Endothelial cell of umbilical vein (primary cell): ENCODE measurements around the gene TM9SF3. TPM values are rescaled to one million over a fixed set of nuclear protein-coding genes. Genes with fewer than 3 reads are reported as not detected.

ENCODE experiments used
- BruUV-seq: library from RNA; stranded (reverse); fragments of 400-500 nt; replicated peaks from 2 replicates; lab custom pipeline; 2021; lab: Mats Ljungman, UMichigan
- CTCF ChIA-PET: fragments of 300-600, 350-600 bp; sonication (Branson Sonifier 250); formaldehyde crosslinking; loops from one replicate; lab custom pipeline; 2021; ENCODE audit warnings: antibody characterized with exemption, inconsistent platforms; lab: Charles Lee
- POLR2A ChIA-PET: fragments of 300-600, 350-600 bp; sonication (Branson Sonifier 250); formaldehyde crosslinking; loops from one replicate; lab custom pipeline; 2021; ENCODE audit warnings: antibody characterized with exemption, inconsistent platforms; lab: Charles Lee
- DNase-seq: peaks from one replicate; pipeline ENCODE4 v3.0.0-alpha.2; 2011; ENCODE audit warnings: low read depth, low spot score
- FAIRE-seq: peaks from 2 replicates; lab custom pipeline; 2011; peaks lifted over from hg19 to GRCh38; lab: Jason Lieb, UNC
- H2AFZ ChIP-seq: 2 replicates; pipeline ENCODE4 v1.6.0; 2012; ENCODE audit warnings: low read depth, low read length, control low read depth, inconsistent platforms
- H3K27ac ChIP-seq: 2 replicates; pipeline ENCODE4 v1.5.1; 2011; ENCODE audit warnings: low read depth, mild to moderate bottlenecking, control low read depth, low read length, moderate library complexity; ENCODE audit not compliant: insufficient read depth
- H3K27me3 ChIP-seq, 2 experiments: 2 replicates each; pipeline versions ENCODE4 v1.6.0 to v1.6.1; 2011; ENCODE audit warnings: low read length in 2 of 2, mixed read lengths in 1 of 2; ENCODE audit not compliant: control insufficient read depth in 2 of 2, insufficient read depth in 2 of 2
- H3K36me3 ChIP-seq, 2 experiments: 2 replicates in 1 of 2; 3 replicates in 1 of 2; pipeline ENCODE4 v1.5.1; 2011; ENCODE audit warnings: low read length in 2 of 2, mild to moderate bottlenecking in 1 of 2, moderate library complexity in 1 of 2; ENCODE audit not compliant: control insufficient read depth in 2 of 2, insufficient read depth in 2 of 2; ENCODE audit errors: extremely low read depth in 1 of 2
- H3K4me1 ChIP-seq: 3 replicates; pipeline ENCODE4 v1.5.1; 2011; ENCODE audit warnings: mild to moderate bottlenecking, low read length; ENCODE audit not compliant: control insufficient read depth, insufficient read depth; ENCODE audit errors: extremely low read depth
- H3K4me2 ChIP-seq: 2 replicates; pipeline ENCODE4 v1.6.1; 2011; ENCODE audit warnings: low read length, control low read depth, mixed read lengths; ENCODE audit not compliant: insufficient read depth
- H3K4me3 ChIP-seq, 3 experiments: fragments of 200-600 bp in 1 of 3; sonication (generic), shearing (Covaris generic) in 1 of 3; replicated peaks in 1 of 3; 2 replicates each; pipeline ENCODE4 v1.5.1; 2011 to 2016; ENCODE audit warnings: control low read depth in 3 of 3, low read length in 3 of 3, mild to moderate bottlenecking in 2 of 3, inconsistent platforms in 1 of 3, low read depth in 1 of 3, moderate library complexity in 1 of 3; ENCODE audit not compliant: insufficient read depth in 1 of 3
- H3K79me2 ChIP-seq: 2 replicates; pipeline ENCODE4 v1.6.0; 2012; ENCODE audit warnings: low read length, inconsistent platforms; ENCODE audit not compliant: control insufficient read depth, insufficient read depth
- H3K9ac ChIP-seq: replicated peaks from 2 replicates; pipeline ENCODE3; 2011; ENCODE audit warnings: low read length, control low read depth; ENCODE audit not compliant: insufficient read depth; ENCODE audit errors: extremely low read depth
- H3K9me1 ChIP-seq: replicated peaks from 3 replicates; pipeline ENCODE4 v1.6.0; 2011; ENCODE audit warnings: mild to moderate bottlenecking, low read length; ENCODE audit not compliant: control insufficient read depth, insufficient read depth; ENCODE audit errors: extremely low read depth
- H3K9me3 ChIP-seq: replicated peaks from 2 replicates; pipeline ENCODE4 v1.5.1; 2012; ENCODE audit warnings: low read length, inconsistent platforms; ENCODE audit not compliant: control insufficient read depth, insufficient read depth
- H4K20me1 ChIP-seq: replicated peaks from 2 replicates; pipeline ENCODE3; 2011; ENCODE audit warnings: mild to moderate bottlenecking, low read length; ENCODE audit not compliant: control insufficient read depth, insufficient read depth; ENCODE audit errors: extremely low read depth
- EZH2 ChIP-seq: IDR thresholded peaks from 2 replicates; pipeline ENCODE4 v1.6.1; 2012; ENCODE audit warnings: borderline replicate concordance, low read depth, mild to moderate bottlenecking, moderate library complexity, low read length, inconsistent platforms; ENCODE audit not compliant: severe bottlenecking
- FOS ChIP-seq: IDR thresholded peaks from 2 replicates; pipeline ENCODE4 v1.6.1; 2011; ENCODE audit warnings: mild to moderate bottlenecking, low read length, moderate library complexity, borderline replicate concordance; ENCODE audit not compliant: insufficient read depth
- GATA2 ChIP-seq: IDR thresholded peaks from 2 replicates; pipeline ENCODE4 v1.7.0; 2011; ENCODE audit warnings: low read depth, mild to moderate bottlenecking, moderate library complexity, mixed read lengths, low read length; ENCODE audit not compliant: insufficient read length, insufficient read depth
- JUN ChIP-seq: IDR thresholded peaks from 2 replicates; pipeline ENCODE4 v1.6.1; 2011; ENCODE audit warnings: borderline replicate concordance, low read depth; ENCODE audit not compliant: insufficient read length, insufficient read depth
- MYC ChIP-seq: IDR thresholded peaks from one replicate; pipeline ENCODE4 v1.6.1; 2011; ENCODE audit warnings: mild to moderate bottlenecking, low read depth, low read length
- POLR2A ChIP-seq: IDR thresholded peaks from 2 replicates; pipeline ENCODE4 v1.6.1; 2012; ENCODE audit warnings: low read depth, mild to moderate bottlenecking, control low read depth, low read length
- POLR2AphosphoS5 ChIP-seq: IDR thresholded peaks from 2 replicates; pipeline ENCODE4 v1.6.1; 2012; ENCODE audit warnings: low read depth, mild to moderate bottlenecking, control low read depth, low read length, moderate library complexity; ENCODE audit not compliant: insufficient read depth
- dilution Hi-C: fragments of 300-500 bp; cut with MboI; formaldehyde crosslinking; loops from one replicate; pipeline ENCODE4 v1.15.0; 2019; ENCODE audit warnings: low sequenced_read_pairs; ENCODE audit not compliant: extremely low pct_ligation_motif_present
- intact Hi-C: fragments of 100-400 bp; cut with micrococcal nuclease; formaldehyde crosslinking; loops from one replicate; pipeline ENCODE4 v1.10.0; 2022
- polyA plus RNA-seq, 4 experiments: library from polyadenylated mRNA; depleted of rRNA in 3 of 4; stranded (reverse) in 3 of 4; unstranded in 1 of 4; fragments of >200 nt; gene quantifications; 2 replicates each; pipeline versions ENCODE4 v1.2.1 to v1.2.3, GENCODE V29; 2011 to 2012; ENCODE audit warnings: missing spikeins in 1 of 4
- total RNA-seq: library from RNA; stranded (reverse); gene quantifications from 2 replicates; pipeline ENCODE4 v1.2.3, GENCODE V29; 2021
- TF ChIP-seq, protein P1 (sequence below), 2 donors: IDR thresholded peaks; 1 replicate in 1 of 2; 2 replicates in 1 of 2; pipeline ENCODE4 v1.5.1; 2011; ENCODE audit warnings: low read length in 2 of 2, mild to moderate bottlenecking in 2 of 2, moderate library complexity in 2 of 2, control low read depth in 1 of 2, inconsistent platforms in 1 of 2, low read depth in 1 of 2; ENCODE audit not compliant: insufficient read depth in 1 of 2; ENCODE audit errors: extremely low read depth in 1 of 2
- TF ChIP-seq, protein P2 (sequence below): IDR thresholded peaks from 2 replicates; pipeline ENCODE4 v1.6.1; 2011; ENCODE audit not compliant: insufficient read depth, insufficient read length

Gene TM9SF3
- total and polyA plus RNA-seq, 2 donors (not counting 3 experiments of a cell fraction or from before 2014, with no cell fraction given): 133 to 144 TPM

DNA sequence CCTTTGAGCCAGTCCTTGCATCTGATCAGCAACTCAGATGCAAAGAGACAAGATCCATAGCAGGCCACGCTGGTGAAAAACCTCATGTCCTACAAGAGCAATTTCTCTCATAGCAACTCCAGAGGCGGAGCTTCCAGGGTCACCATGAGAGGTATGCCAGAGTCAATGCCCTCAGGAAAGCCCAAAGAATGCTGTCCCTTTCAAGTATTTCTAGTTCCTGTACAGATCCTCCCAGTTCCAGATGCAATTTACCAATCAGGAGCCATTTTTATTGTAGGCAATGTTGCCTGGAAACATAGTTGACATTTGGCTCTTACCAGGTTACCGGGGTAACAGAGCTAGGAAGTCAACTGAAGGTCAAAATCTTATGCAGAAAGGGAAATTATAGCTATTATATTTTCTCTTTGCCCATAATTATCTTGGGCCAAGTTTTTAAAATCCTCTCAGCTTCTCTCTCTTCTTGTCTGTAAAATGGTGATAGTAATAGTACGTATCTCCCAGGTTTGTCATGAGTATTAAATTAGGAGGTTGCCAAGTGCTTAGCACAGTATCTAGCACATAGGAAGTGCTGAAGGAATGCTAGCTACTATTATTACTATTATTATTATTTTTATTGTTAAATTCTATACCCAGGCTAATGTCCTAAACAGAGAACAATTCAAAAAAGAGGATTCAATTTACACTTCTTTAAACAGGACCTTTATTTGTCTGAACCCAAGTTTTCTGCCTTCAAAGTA is 46.3 kb upstream of the TM9SF3 start:
- dilution Hi-C loops: no loop called here
- intact Hi-C loops: no loop called here
- H3K27ac ChIP-seq: no peak overlapping the region
- FAIRE-seq (no peak), DNase-seq (no peak)
- H3K9me3 ChIP-seq: no peaks in the 10 kb centered on the region
- no peaks in the 10 kb centered on the region for H4K20me1 ChIP-seq
- H3K36me3 ChIP-seq: no peaks in the 10 kb centered on the region
- no peaks in the 10 kb centered on the region for H3K79me2 ChIP-seq
- ChIA-PET CTCF (interaction anchor here (2.5 kb wide), 1 partner anchor 8 kb away, joined by 11 read pairs; no protein-coding TSS in a partner anchor), POLR2A (no interaction called here)
- H3K9ac ChIP-seq: no peak overlapping the region
- H3K27me3 ChIP-seq: peaks cover 0 to 3% of the 10 kb centered on the region in 2 experiments
- no TSS peak for BruUV-seq
- H3K9me1 ChIP-seq: no peaks in the 10 kb centered on the region
- no peaks in the 10 kb centered on the region for H3K4me1 ChIP-seq
- TF ChIP-seq POLR2A: no peak
- TF ChIP-seq, protein P1, sequence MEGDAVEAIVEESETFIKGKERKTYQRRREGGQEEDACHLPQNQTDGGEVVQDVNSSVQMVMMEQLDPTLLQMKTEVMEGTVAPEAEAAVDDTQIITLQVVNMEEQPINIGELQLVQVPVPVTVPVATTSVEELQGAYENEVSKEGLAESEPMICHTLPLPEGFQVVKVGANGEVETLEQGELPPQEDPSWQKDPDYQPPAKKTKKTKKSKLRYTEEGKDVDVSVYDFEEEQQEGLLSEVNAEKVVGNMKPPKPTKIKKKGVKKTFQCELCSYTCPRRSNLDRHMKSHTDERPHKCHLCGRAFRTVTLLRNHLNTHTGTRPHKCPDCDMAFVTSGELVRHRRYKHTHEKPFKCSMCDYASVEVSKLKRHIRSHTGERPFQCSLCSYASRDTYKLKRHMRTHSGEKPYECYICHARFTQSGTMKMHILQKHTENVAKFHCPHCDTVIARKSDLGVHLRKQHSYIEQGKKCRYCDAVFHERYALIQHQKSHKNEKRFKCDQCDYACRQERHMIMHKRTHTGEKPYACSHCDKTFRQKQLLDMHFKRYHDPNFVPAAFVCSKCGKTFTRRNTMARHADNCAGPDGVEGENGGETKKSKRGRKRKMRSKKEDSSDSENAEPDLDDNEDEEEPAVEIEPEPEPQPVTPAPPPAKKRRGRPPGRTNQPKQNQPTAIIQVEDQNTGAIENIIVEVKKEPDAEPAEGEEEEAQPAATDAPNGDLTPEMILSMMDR (IDR thresholded peaks at IDR 0.05; ENCODE audit: extremely low read depth in 1 of 2, insufficient read depth in 1 of 2, low read depth in 1 of 2, low read length in 2 of 2): no peak
- no peak for TF ChIP-seq EZH2
- H2AFZ ChIP-seq: no peak overlapping the region
- H3K4me3 ChIP-seq: no peak overlapping the region
- no peak overlapping the region for H3K4me2 ChIP-seq

- no peaks in the 10 kb centered on the region for H3K79me2 ChIP-seq
- no peak overlapping the region for H3K27ac ChIP-seq
- H3K9me1 ChIP-seq: no peaks in the 10 kb centered on the region
- H3K36me3 ChIP-seq: no peaks in the 10 kb centered on the region
- H3K4me2 ChIP-seq: no peak overlapping the region
- FAIRE-seq (no peak), DNase-seq (no peak)
- H3K4me1 ChIP-seq: no peaks in the 10 kb centered on the region
- no peak for TF ChIP-seq MYC
- TF ChIP-seq JUN: no peak
- TF ChIP-seq EZH2: no peak
- TF ChIP-seq, protein P2, sequence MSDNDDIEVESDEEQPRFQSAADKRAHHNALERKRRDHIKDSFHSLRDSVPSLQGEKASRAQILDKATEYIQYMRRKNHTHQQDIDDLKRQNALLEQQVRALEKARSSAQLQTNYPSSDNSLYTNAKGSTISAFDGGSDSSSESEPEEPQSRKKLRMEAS: no peak
- TF ChIP-seq FOS: no peak
- TF ChIP-seq, protein P1 (IDR thresholded peaks at IDR 0.05; ENCODE audit: extremely low read depth in 1 of 2, insufficient read depth in 1 of 2, low read depth in 1 of 2, low read length in 2 of 2): no peak
- TF ChIP-seq POLR2AphosphoS5: no peak
- TF ChIP-seq GATA2: no peak
- no peak for TF ChIP-seq POLR2A
- CTCF ChIA-PET: no interaction called here
- dilution Hi-C loops (no loop called here), intact Hi-C loops (no loop called here)
- no peaks in the 10 kb centered on the region for H3K27me3 ChIP-seq
- H3K9ac ChIP-seq: no peak overlapping the region
- no peaks in the 10 kb centered on the region for H3K9me3 ChIP-seq
- POLR2A ChIA-PET: no interaction called here
- no TSS peak for BruUV-seq
- H4K20me1 ChIP-seq: no peaks in the 10 kb centered on the region
- no peak overlapping the region for H2AFZ ChIP-seq
- H3K4me3 ChIP-seq: no peak overlapping the region
Measured at GRCh38 chr10:96627292-96627691, 40.5 kb upstream of the TM9SF3 start.
